Measurements from ENCODE around the gene PPP4R4.

The PPP4R4 gene, protein sequence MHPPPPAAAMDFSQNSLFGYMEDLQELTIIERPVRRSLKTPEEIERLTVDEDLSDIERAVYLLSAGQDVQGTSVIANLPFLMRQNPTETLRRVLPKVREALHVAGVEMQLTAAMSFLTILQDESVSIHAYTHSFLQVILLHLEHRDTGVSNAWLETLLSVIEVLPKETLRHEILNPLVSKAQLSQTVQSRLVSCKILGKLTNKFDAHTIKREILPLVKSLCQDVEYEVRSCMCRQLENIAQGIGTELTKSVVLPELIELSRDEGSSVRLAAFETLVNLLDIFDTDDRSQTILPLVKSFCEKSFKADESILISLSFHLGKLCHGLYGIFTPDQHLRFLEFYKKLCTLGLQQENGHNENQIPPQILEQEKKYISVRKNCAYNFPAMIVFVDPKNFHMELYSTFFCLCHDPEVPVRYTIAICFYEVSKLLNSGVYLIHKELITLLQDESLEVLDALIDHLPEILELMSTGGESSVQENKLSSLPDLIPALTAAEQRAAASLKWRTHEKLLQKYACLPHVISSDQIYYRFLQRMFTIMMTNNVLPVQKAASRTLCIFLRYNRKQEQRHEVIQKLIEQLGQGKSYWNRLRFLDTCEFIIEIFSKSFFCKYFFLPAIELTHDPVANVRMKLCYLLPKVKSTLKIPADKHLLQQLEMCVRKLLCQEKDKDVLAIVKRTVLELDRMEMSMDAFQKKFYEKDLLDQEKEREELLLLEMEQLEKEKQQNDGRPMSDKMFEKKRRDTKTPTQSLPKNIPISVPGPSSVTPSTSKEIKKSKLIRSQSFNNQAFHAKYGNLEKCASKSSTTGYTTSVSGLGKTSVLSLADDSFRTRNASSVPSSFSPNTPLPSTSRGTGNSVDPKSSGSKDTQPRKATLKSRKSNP

DNA sequence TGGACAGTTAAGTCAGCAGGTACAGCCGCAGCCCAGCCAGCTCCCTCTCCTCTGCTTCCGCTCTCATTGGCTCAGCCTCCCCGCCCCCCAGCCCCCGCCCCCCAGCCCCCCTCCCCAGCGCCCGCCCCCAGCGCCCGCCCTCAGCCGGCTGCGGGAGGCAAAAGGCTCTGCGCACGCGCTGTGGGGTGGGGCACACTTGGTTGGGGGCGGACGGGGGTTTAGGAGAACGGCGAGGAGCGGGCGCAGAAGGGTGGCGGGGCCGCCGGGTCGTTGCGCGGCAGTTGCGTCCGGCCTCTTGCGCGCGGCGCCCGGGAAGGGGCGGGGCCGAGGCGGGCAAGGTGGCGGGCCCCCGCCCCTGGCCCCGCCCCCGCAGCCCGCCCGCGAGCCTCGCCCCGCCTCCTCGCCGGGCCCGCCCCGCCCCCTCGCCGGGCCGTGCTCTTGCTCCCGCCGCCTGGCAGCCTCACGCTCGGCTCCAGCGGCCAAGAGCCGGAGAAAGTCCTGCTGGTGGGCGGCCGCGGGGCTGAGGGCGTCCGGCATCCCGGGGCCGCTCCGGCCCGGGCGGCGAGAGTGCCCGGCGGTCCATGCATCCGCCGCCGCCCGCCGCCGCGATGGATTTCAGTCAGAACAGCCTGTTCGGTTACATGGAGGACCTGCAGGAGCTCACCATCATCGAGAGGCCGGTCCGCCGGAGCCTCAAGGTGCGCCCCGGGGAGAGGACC lies at the start of gene PPP4R4:
TSS of gene PPP4R4 (plus strand) at position 438 of the 719 bp plus-strand sequence. CDS start at position 582, 144 bp downstream.
- peak; percentile 87 for ATAC-seq
- H3K4me1 Mint-ChIP-seq = peaks cover 10% of the 10 kb centered on the region
- no peaks in the 10 kb centered on the region for H3K36me3 Mint-ChIP-seq
- no peak within 1 kb of the TSS for H3K27ac Mint-ChIP-seq
- peaks cover 51% of the 10 kb centered on the region for H3K27me3 Mint-ChIP-seq
- no peaks in the 10 kb centered on the region for H3K9me3 Mint-ChIP-seq
- H3K4me3 Mint-ChIP-seq = peak within 1 kb of the TSS; percentile 78

DNA sequence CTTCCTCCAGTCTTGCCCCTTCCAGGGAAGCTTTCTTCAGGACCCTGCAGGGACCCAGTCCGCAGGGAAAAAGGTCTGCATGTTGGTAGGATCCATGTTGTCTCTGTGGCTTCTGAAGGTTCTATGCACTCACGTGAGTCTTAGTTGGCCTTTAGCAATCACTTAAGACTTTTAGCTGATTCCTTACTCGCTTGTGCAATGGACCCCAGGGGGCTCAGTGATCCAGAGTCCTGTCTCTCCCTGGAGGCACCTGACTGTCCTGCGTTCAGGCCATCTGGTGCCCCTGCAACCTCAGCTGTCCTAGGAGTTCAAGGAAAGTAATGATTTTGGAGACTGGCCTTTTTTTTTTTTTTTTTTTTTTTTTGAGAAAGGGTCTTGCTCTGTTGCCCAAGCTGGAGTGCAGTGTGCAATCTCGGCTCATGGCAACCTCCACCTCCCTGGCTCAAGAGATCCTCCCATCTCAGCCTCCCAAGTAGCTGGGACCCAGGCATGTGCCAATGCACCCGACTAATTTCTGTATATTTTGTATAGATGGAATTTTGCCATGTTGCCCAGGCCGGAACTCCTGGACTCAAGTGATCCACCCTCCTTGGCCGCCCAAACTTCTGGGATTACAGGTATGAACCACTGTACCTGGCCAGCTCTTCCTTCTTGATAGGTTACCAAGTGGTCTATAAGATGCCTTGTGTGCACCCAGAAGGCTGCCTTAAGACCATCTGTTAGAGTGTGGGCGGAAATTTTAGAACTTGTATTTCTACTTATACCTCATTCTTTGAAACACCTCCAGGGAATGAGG lies 49.3 kb upstream of the PPP4R4 start:
- Mint-ChIP-seq H3K9me3 (peaks cover 7% of the 10 kb centered on the region), H3K4me1 (peaks cover 15% of the 10 kb centered on the region), H3K27me3 (no peaks in the 10 kb centered on the region), H3K4me3 (no peak overlapping the region), H3K27ac (no peak overlapping the region), H3K36me3 (peaks cover 7% of the 10 kb centered on the region)
- ATAC-seq = no peak

DNA sequence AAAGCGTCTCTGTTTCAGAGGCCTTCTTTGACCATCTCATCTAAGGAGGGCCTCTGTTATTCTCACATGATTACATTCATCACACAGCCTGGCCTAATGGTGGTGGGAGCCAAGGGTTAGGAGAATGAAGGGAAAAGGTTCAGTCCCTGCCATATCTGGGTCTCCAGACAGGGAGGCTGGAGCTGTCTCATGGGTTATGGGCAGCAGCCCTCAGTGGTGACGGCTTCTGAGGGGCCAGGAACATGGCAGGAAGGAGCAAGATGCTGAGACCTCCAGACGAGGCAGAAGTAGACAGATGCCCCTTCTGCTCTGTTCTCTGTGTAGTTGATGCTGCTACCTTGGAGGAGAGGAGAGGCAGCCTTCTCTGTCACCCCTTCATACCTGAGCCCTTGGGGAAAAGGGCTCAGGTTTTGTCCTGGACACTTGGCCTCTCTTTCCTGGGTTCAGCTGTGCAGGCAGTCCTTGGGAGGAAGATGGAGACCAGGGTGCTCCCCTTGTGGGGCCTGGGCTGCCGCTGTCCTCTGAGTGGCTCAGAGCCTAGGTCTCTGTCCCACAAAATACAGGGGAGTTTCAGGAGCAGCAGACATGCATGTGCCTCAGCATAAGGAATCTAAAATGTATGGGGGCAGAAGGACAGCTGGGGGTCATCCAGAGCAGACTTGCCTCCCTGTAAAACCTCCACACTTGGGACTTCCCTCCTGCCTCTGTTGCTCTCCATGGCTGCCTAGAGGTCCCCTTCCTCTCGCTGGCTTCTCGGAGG lies 48.3 kb upstream of the PPP4R4 start:
- Mint-ChIP-seq H3K36me3 (peaks cover 7% of the 10 kb centered on the region), H3K4me3 (no peak overlapping the region), H3K9me3 (peaks cover 3% of the 10 kb centered on the region), H3K27ac (no peak overlapping the region), H3K27me3 (no peaks in the 10 kb centered on the region), H3K4me1 (peaks cover 23% of the 10 kb centered on the region)
- no peak for ATAC-seq

DNA sequence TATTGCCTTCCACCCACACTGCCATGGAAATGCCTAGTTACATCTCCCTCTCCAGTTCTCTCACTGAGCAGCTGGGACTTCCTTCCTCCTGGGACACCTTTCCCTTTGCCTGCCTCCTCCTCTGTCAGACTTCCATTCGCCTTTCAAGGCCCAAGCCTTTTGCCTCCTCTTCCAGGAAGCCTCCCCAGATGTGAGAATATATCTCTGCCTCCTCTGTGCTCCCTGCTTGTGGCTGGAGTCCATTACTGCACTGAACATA lies 47.8 kb upstream of the PPP4R4 start:
- Mint-ChIP-seq H3K9me3 (no peaks in the 10 kb centered on the region), H3K36me3 (peaks cover 7% of the 10 kb centered on the region), H3K4me3 (no peak overlapping the region), H3K4me1 (peaks cover 23% of the 10 kb centered on the region), H3K27me3 (no peaks in the 10 kb centered on the region), H3K27ac (no peak overlapping the region)
- ATAC-seq = no peak

DNA sequence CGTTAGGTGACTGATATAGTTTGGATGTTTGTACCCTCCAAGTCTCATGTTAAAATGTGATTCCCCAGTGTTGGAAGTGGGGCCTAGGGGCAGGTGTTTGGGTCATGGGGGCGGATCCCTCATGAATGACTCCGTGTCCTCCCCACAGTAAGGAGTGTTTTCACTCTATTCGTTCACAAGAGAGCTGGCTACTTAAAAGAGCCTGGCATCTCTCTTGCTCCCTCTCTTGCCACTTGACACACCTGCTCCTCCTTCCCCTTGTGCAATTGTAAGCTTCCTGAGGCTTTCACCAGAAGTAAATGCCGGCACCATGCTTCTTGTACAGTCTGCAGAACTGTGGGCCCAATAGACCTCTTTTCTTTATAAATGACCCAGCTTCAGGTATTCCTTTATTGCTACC lies 47.3 kb upstream of the PPP4R4 start:
- Mint-ChIP-seq H3K4me1 (peaks cover 23% of the 10 kb centered on the region), H3K9me3 (no peaks in the 10 kb centered on the region), H3K27me3 (no peaks in the 10 kb centered on the region), H3K36me3 (peaks cover 7% of the 10 kb centered on the region), H3K4me3 (no peak overlapping the region), H3K27ac (no peak overlapping the region)
- no peak for ATAC-seq

DNA sequence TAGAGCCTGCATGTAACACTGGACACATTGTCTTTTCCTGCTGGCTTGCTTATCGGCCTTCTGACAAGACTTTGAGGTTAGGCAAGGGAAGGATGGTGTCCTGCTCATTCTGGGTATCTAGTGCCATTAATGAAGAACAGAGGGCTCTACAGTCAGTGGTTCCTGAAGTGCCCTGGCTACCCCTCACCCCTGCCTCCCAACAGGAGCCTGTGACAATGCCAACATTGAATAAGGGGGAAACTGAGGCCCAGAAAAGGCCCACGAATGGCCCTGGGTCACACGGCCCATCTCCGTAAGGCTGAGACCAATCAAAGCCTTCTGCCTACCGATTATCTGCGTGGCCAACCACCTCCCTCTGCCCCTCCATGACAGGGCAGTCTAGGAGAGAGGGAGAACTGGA lies 46.8 kb upstream of the PPP4R4 start:
- no peak overlapping the region for H3K4me3 Mint-ChIP-seq
- no peak overlapping the region for H3K27ac Mint-ChIP-seq
- peaks cover 7% of the 10 kb centered on the region for H3K36me3 Mint-ChIP-seq
- H3K4me1 Mint-ChIP-seq = peaks cover 23% of the 10 kb centered on the region
- H3K9me3 Mint-ChIP-seq = no peaks in the 10 kb centered on the region
- no peak for ATAC-seq
- H3K27me3 Mint-ChIP-seq = no peaks in the 10 kb centered on the region

DNA sequence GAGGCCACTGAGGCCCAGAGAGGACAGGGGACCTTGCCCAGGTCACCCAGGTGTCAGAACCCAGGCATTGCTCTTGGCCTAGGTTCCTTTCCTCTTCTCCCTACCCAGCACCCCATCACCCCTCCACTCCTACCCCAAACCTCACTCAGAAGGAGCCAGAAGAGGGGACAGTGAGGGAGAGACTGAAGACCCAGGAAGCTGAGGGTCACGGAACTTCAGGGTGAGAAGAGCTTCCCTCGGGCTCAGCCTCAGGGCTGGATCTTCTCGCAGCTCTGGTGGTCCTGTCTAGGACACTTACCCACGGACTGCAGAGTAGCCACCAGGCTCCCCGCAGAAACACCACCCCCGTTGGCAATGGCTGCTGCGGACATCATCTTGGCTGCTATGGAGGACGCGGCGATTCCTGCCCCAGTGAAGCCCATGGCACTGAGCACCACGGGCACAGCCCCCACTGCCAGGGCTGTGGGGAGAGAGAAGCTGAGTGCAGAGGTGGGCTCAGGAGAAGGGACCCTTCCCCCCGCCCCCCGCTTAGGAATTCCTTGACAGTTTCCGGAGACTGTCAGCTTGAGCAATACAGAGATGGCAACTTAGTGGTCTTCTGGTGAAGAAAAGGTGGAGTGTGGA lies 45.8 kb upstream of the PPP4R4 start:
- no peak for ATAC-seq
- no peaks in the 10 kb centered on the region for H3K9me3 Mint-ChIP-seq
- H3K4me3 Mint-ChIP-seq = peak overlapping the region; percentile 92
- peaks cover 2% of the 10 kb centered on the region for H3K27me3 Mint-ChIP-seq
- H3K4me1 Mint-ChIP-seq = peaks cover 23% of the 10 kb centered on the region
- H3K27ac Mint-ChIP-seq = peak overlapping the region; percentile 87
- peaks cover 7% of the 10 kb centered on the region for H3K36me3 Mint-ChIP-seq

DNA sequence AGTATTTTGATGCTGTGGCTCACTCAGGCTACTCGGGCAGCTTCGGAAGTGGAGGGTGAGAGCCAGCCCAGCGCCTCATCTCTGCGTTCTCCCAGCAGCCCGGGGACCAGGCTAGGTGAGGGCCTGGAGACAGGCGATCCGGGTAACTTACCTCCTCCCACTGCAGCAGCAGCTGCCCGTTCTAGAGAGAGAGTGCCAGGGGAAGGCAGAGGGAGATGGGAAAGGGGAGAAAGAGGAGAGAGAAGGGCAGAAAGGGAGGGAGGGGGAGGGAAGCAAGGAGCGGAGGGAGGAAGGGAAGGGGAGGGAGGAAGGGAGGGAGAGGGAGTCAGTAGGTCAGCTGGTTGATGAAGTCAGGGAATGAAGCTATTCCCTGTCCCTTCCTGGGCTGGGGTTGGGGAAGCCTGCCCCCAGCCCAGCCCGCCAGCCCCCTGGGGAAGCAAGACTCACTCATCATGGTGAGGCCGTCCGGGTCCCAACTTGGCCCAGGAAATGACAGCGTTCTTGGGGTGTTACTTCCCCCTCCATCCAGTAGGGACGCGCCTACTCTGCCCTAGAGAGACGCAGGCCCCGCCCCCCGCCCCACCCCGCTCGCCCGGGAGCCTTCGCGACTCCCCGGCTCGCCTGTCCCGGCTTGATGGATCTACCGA lies 44.9 kb upstream of the PPP4R4 start, which contains the start of gene IFI27L2:
TSS of gene IFI27L2 (minus strand) at position 494 of the 647 bp plus-strand sequence. CDS start at position 454, 40 bp downstream.
- H3K9me3 Mint-ChIP-seq = no peaks in the 10 kb centered on the region
- H3K27ac Mint-ChIP-seq = peak within 1 kb of the TSS; percentile 87
- H3K36me3 Mint-ChIP-seq = peaks cover 7% of the 10 kb centered on the region
- H3K27me3 Mint-ChIP-seq = peaks cover 10% of the 10 kb centered on the region
- peaks cover 23% of the 10 kb centered on the region for H3K4me1 Mint-ChIP-seq
- ATAC-seq = peak; percentile 96
- H3K4me3 Mint-ChIP-seq = peak within 1 kb of the TSS; percentile 92

DNA sequence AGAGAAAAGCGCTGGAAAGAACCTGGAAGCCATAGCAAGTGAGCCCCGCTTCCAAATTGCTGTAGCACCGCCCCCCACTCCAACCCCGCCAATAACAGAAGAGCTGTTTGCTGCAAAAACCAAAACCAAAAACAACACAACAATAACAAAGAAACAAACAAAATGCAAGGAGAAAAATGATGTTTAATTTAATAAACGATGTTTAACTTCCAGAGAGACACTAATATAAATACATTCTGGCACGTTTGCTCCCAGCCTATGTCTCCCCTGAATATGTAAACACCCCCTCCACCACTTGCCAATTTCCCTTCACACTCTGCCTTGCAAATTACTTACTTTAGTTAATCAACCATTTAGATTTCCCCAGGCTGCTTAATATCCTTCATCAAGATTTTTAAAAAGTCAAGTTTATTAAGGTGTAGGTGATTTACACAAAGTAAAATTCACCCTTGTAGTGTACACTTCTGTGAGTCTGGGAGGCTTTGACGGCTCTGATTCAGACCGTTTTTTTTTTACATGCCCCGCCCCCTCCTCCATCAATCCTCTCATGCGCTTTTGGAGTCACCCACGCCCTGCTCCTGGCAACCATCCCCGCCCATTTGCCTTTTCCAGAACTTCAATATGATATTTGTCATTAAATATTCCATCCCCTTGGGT lies 44.2 kb upstream of the PPP4R4 start:
- no peak for ATAC-seq
- peaks cover 23% of the 10 kb centered on the region for H3K4me1 Mint-ChIP-seq
- H3K4me3 Mint-ChIP-seq = peak overlapping the region; percentile 92
- peaks cover 10% of the 10 kb centered on the region for H3K27me3 Mint-ChIP-seq
- peak overlapping the region; percentile 87 for H3K27ac Mint-ChIP-seq
- no peaks in the 10 kb centered on the region for H3K9me3 Mint-ChIP-seq
- peaks cover 7% of the 10 kb centered on the region for H3K36me3 Mint-ChIP-seq

DNA sequence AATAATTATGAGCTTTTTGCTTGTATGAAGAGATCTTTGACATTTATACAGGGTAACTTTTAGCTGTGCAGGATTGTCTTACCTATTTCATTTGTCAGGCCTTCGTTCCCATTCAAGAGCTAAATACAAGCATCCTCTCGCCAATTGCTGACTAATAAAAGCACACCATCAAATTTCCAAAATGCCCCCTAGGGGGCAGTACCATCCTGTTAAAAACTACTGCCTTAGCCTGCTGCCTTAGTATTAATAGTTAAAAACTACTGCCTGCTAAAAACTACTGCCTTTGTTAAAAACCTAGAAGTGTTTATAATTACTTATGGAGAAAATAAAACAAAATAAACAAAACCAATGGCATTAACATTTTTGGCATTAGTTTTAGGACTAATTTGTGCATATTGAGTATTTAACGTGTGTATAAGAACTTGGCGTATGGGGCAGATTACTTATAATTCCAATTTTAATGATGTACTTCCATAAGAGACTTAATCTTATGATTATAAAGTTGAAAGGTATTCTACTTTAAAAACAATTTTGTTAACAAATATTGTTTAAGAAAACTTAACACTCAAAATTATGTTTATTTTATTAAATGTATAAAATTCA lies 41.7 kb upstream of the PPP4R4 start:
- ATAC-seq = no peak
- Mint-ChIP-seq H3K27ac (no peak overlapping the region), H3K4me1 (peaks cover 23% of the 10 kb centered on the region), H3K27me3 (peaks cover 10% of the 10 kb centered on the region), H3K4me3 (no peak overlapping the region), H3K9me3 (peaks cover 3% of the 10 kb centered on the region), H3K36me3 (peaks cover 2% of the 10 kb centered on the region)

DNA sequence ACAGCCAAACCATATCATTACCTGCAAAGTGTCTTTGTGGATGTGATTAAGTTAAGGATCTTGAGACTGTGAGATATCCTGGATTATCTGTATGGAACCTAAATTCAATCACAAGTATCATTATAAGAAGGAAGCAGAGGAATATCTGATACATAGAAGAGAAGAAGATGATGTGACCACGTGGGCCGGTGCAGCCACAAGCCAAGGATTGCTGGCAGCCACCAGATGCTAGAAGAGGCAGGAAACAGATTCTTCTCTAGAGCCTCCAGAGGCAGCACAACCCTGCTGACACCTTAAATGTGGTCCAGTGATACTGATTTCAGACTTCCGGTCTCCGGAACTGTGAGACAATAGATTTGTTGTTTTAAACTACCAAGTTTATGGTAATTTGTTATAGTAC lies 38.6 kb upstream of the PPP4R4 start:
- H3K4me3 Mint-ChIP-seq = no peak overlapping the region
- H3K36me3 Mint-ChIP-seq = no peaks in the 10 kb centered on the region
- peaks cover under 1% of the 10 kb centered on the region for H3K4me1 Mint-ChIP-seq
- ATAC-seq = no peak
- H3K9me3 Mint-ChIP-seq = peaks cover 3% of the 10 kb centered on the region
- peaks cover 18% of the 10 kb centered on the region for H3K27me3 Mint-ChIP-seq
- H3K27ac Mint-ChIP-seq = no peak overlapping the region

DNA sequence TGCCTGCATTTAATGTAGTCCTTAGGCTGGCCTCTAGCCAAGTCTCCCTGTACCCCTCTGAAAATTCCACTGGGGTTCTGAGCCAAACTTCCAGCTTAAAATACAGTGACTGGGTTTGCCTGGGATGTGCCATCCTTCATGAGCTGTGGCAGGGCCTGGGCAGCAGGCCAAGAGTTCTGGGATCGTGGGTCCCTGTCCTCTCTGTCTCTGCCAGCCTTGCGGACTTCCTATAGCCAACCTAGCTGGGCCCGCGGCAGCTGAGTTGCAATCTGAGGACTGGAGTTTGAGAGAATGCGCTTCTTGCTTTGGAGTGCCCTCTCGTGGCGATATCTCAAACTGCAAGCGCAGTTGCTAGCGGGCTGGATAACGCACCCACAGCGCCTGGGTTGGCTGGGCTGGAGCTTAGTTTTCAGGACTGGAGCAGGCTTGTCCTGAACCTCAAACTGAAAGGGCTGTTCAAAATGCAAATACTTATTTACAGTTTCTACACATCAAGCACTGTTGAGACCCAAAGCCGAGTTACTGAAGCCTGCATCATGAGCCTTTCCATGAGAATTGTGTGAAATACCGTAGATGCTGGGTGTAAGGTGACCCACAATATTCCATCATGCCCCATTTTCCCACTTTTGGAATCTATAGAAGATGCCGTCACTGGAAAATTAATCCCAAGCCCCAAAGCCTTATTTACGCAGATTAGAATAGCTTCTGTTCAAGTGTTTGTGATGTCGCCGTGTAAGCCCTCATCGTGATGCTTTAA lies 37.4 kb upstream of the PPP4R4 start:
- Mint-ChIP-seq H3K27ac (no peak overlapping the region), H3K4me1 (no peaks in the 10 kb centered on the region), H3K9me3 (peaks cover 3% of the 10 kb centered on the region), H3K4me3 (no peak overlapping the region), H3K27me3 (peaks cover 18% of the 10 kb centered on the region), H3K36me3 (no peaks in the 10 kb centered on the region)
- peak; percentile 89 for ATAC-seq

All from stimulated activated memory B cell treated with anti-CD40 and anti-IgM and Interleukin-4, amounts not matched to agents 10 μg/mL and 1 μg/mL and 100 μg/mL, for 72 hours (primary cell).